HG02759 (cell line): Measurements from ENCODE around the gene MRPS14.
A peak's percentile ranks its signal among the peaks of the same experiment; 100 is the strongest.
"Not testable (repeated sequence)": the region's sequence is repeated elsewhere in the genome, so short reads cannot be mapped to it uniquely, and the experiment has no call there.

Experiments used
- ATAC-seq: cut with Tn5 transposase; IDR thresholded peaks from one replicate; pipeline ENCODE4 v1.9.1; 2021; ENCODE audit warnings: mild to moderate bottlenecking, moderate library complexity; ENCODE audit not compliant: unreplicated experiment

MRPS14 gene

DNA sequence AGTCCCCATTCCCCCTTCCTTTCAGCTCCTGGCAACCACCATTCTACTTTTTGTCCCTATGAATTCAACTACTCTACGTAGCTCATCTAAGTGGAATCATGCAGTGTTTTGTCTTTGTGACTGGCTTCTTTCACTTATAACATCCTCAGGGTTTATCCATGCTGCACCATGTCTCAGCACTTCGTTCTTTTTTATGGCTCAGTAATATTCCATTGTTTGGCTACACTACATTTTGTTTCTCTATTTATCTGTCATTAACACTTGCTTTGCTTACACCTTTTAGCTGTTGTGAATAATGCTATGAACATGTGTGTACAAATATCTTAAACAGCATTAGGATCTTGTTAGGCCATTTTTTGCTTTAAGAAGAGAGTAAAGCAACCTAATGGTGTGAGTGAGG lies 1.5 kb upstream of the MRPS14 start:
- no peak for ATAC-seq

- not testable (repeated sequence) for ATAC-seq
These were observed 657 bp upstream of the MRPS14 start for GRCh38 chr1:175023922-175024242.

DNA sequence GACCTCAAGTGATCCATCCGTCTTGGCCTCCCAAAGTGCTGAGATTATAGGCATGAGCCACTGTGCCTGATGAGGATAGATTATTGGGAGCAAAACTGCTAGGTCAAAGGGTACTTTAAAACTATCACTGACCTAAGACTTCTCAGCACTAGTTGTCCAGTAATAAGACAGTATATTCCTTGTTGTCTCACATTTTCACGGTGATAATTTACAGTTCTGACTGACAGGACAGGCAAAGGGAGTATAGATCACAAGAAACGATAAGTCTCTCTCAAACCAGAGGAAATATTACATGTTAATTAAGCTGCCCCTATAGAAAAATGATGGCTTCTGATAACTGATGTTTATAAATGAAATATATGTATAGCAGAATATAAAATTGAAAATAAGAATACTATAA lies 3.7 kb downstream of the MRPS14 start:
- no peak for ATAC-seq

GRCh38 chr1:175015243-175015642 lies 8.0 kb downstream of the MRPS14 start:
- ATAC-seq, result no peak

DNA sequence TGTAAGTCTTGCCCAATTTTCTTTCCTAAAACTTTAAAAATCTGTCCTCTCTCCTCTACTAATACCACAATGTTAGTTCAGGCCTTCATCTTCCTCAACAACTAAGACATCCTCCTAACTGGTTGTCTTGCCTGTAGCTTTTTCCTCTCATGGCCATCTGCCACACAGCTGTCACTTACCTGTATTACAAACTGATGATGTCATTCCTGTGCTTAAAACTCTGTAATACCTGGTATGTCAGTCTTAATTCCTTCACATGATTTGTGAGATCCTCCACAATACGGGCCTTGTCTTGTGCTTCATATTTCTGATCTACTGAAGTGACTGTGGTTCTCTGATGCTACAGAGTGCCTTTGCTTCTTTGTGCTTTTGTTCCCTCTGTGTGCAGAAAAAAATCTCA lies 9.8 kb downstream of the MRPS14 start:
- ATAC-seq, result no peak

DNA sequence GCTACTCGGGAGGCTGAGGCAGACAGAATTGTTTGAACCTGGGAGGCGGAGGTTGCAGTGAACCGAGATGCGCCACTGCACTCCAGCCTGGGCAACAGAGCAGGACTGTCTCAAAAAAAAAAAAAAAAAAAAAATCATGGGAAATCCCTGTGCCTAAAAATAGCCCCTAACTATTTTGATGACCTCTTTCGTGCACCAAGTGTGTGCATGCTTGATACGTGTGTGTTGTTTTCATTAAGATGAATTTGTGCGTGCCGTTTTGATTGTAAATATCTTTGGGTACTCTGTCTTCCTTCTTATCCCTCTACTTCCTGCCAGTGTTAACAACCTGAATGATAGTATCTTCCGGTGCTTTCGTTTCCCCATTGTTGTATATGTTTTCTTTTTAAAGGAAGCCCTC lies 13.7 kb downstream of the MRPS14 start:
- ATAC-seq, result no peak

- no peak for ATAC-seq
These were observed 18.0 kb downstream of the MRPS14 start for GRCh38 chr1:175005085-175005783.

GRCh38 chr1:175003521-175003920 lies 19.7 kb downstream of the MRPS14 start:
- ATAC-seq, result no peak

DNA sequence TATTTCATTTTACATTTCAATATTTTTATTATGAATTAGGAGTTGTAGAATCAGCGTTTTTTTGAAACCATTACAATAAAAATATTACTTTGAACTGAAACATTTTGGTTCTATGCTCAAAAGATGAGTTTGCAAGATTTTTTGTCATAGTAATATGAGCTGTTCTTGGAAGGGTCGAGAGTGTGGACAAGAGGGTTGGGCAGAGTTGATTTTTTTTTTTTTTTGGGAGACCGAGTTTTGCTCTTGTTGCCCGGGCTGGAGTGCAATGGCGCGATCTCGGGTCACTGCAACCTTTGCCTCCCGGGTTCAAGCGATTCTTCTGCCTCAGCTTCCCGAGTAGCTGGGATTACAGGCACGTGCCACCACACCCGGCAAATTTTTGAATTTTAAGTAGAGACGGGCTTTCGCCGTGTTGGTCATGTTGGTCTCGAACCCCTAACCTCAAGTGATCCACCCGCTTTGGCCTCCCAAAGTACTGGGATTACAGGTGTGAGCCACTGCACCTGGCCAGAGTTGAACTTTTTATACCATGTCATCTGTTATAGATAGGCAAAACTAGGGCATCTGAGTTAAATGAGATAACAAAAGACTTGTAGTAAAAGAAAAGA lies 20.2 kb downstream of the MRPS14 start:
- ATAC-seq, result no peak

DNA sequence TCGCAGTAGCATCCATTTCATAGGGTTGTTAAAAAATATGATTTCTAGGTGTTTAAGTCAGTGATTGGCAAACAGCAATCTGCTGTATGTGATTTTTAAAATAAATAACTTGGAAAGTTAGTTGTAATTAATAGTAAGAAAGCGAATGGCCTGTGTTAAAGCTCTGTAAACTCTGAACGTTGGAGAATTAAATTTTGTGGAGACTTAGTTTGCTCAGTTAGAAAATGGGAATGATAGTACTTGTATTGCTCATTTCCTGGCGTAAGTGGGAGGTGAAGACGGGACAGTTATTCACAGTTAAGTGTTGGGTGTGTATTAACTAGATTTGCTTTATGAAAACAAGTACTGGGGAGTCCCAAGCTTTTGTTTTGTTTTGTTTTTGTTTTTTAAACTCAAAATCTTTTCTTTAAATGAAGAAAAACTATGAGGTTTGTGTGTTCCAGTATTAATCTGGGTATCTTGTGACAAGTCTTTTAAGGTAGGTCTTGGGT lies 22.5 kb downstream of the MRPS14 start:
- ATAC-seq, result no peak

DNA sequence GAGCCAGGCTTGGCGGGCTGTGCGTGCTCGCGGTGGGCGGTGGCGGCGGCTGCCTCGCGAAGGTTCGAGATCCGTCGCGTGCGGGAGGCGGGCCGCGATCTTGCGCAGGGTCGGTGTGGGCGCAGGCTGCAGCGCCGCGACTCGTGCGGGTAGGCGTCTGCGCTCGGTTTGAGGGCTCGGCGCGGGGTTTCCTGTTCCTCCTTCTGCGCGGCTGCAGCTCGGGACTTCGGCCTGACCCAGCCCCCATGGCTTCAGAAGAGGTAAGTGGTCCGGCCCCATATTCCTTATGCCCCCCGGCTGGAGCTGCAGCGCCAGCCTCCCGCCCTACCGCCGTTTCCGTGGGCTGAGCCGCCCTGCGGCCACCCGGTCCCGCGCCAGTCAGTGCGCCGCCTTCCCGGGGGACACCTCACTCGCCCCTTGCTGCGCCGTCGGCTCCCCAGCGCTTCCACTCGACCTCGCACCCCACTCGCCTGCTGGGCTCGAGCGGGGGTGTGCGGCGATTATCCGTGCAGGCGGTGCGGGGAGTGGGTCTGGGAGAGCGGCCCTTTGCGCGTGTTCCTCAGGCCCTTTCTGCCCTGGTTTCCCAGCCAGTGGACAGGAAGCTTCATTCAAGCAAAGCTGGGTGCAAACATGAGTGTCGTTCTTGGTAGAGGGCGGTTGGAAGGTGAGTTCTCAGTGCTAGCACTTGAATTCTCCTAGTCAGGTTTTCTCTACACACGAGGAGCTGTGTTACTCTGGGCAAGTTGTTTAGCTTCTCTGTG lies 23.1 kb downstream of the MRPS14 start, which contains the start of gene CACYBP:
TSS of gene CACYBP (plus strand) at position 12 of the 761 bp plus-strand sequence. CDS start at position 246, 234 bp downstream.
- ATAC-seq, result peak; percentile 0

- ATAC-seq, result peak; percentile 85
These were observed 23.8 kb downstream of the MRPS14 start for GRCh38 chr1:174999216-174999935.

DNA sequence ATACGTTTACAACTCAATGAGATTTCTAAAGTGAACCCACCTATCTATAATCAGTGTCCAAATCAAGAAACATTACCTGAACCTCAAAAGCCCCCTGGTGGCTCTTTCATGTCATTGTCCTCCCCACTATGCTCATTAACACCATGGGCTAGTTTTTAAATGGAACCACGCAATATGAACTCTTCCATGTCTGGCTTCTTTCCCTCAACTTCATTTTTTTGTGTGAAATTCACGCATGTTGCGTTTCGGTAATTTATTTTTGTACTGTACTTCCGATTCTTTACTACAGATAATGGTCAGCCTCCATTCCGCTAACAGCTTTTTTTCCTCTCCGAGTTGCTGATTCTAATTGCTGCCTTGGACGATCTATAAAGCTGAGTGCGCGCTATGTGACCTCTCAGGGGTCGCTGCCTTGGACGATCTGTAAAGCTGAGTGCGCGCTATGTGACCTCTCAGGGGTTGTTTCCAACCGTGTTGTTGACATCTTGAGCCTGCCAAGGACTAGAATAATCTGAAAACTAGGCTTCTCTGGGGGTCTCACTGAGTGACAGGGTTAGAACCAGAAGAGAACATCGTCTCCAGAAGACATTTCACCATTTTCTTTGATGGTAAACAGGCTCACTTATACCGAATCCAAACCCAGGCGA lies 24.5 kb downstream of the MRPS14 start:
- ATAC-seq, result peak; percentile 0

DNA sequence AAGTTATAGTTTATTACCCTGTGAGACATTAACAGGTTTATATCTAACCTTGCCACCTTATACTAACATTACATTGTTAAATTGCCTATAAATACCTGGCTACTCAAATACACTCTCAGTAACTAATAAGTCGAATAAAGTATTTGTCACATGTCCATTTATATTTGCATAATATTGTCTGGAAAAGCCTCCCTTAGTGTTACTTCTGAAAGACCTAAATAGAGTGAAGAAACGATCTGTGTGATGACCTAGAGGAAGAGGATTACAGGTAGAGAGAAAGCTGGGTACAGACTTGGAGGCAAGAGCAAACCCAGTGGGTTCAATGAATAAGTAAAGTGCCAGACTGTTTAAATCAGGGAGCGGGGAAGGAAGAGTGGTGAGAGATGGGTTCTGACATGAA lies 26.2 kb downstream of the MRPS14 start:
- ATAC-seq, result no peak

DNA sequence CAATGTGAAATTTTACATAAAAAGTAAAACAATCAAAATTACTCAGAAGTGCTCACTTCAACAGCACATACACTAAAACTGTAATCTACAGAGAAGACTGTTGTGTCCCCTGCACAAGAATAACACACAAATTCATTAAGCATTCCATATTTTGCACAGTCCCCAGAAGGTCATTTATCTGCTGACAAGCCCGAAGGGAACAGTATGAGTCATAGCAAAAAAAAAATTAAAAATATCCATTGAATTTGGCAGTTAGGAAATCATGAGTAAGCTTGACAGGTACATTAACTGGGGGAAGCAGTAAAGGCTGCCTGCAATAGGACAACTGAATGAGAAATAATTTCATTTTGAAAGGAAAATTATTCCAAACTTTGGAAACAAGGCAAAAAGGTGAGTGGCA lies 26.7 kb downstream of the MRPS14 start:
- no peak for ATAC-seq

GRCh38 chr1:174995916-174996315 lies 27.3 kb downstream of the MRPS14 start:
- ATAC-seq, result no peak

DNA sequence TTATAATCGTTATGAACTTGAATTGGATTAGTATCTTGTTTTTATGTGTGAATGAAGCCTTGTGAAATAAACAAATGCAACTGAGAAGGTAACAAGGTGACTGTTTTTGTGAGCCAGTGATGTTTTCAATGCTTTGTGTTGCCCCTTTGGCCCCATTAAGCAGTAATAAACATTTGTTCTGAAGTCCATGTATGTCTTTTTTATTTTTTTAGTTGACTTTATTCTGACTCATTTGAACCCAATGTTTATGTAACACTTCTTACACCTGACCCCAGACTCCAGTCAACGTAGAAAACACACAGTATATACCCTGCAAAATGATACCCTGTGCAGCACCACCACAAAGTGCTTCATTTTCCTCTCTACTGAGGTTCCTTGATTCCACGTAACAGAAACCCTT lies 28.1 kb downstream of the MRPS14 start:
- ATAC-seq, result no peak

DNA sequence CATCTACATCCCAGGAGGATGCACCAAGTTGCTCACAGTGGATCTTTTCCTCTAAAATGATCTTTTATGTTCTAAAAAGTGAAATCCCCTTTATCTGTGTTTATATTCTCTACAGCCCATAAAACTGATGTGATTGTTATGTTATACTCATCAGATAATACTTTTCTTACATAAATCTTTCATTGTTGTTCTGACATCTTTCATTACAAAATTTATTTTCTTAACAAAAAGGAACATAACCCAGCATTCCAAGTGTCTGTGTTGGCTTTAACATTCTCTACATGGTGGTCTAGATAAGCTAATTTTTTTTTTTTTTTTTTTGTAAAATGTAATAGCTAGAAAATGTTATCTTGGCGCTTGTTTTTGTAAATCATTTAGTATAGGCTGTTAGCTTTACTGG lies 31.8 kb downstream of the MRPS14 start:
- ATAC-seq, result no peak

DNA sequence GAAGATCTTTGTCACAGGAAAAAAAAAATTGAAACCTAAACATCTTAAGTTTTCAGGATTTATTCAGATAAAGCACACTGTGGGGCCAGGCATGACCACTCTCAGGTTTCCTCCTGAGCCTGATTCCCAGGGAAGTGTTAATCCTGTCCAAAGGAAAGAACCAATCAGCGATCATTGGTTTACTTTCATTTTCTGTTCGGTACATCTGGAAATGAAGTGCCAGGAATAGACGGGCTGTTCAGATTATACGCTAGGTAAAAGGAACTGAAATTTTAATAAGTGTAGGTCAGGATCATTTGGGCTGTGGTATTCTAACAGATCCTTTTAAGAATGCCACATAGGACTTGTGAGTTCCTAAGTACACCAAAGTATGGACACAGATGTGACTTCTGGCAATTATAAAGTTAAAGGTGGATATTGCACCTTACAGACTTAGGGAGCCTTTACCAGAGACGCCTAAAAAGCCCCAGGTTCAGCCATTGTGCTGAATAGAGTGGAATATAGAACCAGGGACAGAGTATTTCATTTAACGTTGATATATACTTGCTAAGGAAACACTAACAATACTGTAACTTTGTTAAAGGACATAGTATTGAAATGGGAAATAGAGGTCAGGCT lies 32.7 kb downstream of the MRPS14 start:
- no peak for ATAC-seq

GRCh38 chr1:174989536-174990220 lies 33.5 kb downstream of the MRPS14 start:
- no peak for ATAC-seq
